Fibroblast of upper back skin (primary cell): Measurements from ENCODE around the gene KIAA1191.

Experiments
- DNase-seq: peaks from one replicate; pipeline ENCODE4 v3.0.0-alpha.2; 2013

Gene KIAA1191

DNA sequence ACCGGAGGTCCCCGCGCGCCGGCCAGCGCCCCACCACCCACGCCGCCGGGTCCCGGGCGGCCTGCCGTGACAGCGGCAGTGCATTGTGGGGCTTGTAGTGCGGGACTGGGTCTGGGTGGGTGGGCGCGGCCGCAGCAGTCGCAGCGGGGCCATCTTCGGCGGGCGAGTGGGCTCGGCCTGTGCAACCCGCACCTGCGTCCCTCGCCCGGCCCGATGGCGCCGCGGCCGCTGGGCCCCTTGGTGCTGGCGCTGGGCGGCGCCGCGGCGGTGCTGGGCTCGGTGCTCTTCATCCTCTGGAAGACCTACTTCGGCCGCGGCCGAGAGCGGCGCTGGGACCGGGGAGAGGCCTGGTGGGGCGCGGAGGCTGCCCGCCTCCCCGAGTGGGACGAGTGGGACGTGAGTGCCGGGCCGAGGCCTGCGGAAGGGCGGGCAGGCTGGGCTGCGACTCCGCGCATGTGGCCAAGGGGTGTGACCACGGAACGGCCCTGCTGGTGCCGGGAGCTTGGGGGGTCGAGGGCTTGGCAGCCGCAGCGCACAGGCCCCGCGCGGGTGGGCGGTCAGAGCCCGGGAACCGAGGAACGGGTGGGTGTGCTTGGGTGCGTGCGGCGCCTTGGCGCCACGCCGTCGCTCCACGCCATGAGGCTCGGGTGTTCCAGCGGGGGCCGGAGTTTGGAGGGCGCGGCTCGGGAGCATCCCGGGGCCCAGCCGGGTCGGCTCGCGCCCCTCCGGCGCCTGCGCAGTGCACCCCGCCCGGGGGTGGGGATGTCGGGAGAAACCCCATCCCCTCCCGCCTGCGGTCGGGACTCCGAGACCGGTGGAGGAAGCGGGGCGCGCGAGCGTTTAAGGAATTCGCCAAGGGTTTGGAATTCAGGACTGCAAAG, 4.0 kb upstream of the KIAA1191 start, which contains the start of gene ARL10:
TSS of gene ARL10 (plus strand) at position 137 of the 881 bp plus-strand sequence. CDS start at position 214, 77 bp downstream.
- DNase-seq, result peak; percentile 73

DNA sequence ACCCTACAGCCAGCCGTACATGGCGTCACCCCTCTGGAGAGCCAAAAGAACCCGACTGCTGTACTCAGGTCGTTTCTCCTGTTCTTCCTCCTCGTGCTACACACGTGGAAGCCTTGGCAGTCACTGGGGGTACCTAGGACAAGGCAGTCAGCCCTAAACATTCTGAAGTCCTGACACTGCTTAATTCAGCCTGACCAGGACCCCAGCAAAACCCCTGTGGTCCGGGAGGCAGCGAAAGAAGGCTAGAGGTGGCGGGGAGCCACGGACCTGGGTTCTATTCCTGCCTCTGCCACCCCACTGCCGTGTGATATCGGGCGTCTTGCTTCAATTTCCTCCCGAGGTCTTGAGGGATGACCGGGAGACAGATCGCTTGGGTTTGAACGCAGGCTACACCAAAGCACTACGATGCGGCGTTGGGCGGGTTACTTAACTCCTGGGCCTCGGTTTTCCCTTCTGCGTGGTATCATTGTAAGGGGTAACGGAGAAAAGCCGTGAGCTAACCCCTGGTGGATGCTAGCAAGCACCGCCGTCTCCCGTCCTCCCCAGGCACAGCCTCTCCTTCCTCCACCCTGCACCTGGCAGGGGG, 3.3 kb upstream of the KIAA1191 start:
- DNase-seq, result no peak

DNA sequence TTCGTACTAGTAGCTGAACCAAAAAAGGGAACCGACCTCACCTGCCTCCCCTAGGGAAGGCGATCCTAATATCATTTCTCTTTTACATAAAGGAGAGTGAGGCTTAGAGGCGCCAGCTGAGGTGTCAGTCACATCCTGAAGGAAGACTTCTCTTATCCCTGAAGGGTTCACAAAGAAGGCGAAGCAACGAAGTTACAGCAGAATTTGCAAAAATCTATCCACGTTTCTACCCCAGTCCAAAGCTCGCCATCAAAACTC, 598 bp upstream of the KIAA1191 start:
- no peak for DNase-seq

DNA sequence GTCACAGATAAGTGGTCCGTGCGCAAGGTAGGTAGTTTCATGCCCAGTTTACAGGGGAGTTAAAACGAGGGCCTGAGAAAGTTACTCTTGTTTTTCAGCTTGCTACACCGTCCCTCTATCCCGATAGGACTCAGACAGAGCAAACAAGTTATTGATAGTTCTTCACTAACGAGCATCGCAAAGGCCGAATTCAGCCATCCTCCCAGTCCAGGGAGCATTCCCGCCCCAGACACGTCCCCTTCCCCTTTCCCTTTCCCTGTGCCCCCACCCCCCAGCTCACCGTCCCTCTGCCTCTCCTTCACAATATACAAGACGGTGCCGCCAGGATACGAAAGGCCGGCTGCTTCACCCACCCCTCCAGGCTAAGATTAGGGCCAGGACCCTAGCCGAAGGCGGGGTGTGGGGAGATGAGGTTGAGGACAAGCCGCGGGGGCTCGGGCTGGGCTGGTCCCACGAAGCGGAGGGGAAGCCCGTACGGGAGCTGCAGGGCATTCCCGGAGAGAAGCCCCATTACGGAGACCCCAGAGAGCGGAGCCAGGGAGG, 599 bp downstream of the KIAA1191 start:
- peak; percentile 3 for DNase-seq

DNA sequence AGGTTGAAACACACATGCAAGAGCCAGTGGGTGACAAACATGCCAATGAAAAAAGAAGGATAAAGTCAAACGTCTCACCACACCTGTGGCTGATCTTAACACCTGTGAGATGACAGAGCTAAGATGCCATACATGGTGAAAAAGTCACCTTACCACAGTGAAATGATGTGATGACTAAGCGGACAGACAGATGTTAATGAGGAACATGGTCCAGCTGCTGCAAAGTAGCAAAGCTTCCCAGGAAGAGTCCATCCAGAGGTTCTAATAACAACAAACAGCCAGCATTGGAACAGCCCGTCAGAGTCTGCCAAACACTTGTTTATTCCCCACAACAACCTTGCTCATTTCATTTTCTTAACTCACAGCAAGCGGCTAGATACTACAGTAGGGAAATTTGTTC, 1.9 kb downstream of the KIAA1191 start:
- DNase-seq, result no peak

DNA sequence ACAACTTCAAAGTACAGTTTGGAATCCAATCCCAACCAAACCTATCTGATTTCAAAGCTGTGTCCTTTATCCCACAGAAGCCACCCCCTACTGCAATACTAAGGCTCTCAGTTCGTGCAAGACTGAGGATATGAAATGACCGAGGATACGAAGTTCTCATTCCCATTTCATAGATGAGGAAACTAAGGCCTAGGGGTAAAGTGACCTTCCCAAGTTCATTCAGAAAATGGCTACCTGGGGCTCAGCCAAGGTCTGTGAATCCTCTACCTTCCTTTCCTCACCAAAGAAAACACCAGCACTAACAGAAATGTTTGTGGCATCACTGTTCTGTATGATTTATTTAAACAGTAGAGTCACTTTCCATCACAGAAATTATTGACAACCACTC, 5.4 kb downstream of the KIAA1191 start:
- DNase-seq, result no peak

DNA sequence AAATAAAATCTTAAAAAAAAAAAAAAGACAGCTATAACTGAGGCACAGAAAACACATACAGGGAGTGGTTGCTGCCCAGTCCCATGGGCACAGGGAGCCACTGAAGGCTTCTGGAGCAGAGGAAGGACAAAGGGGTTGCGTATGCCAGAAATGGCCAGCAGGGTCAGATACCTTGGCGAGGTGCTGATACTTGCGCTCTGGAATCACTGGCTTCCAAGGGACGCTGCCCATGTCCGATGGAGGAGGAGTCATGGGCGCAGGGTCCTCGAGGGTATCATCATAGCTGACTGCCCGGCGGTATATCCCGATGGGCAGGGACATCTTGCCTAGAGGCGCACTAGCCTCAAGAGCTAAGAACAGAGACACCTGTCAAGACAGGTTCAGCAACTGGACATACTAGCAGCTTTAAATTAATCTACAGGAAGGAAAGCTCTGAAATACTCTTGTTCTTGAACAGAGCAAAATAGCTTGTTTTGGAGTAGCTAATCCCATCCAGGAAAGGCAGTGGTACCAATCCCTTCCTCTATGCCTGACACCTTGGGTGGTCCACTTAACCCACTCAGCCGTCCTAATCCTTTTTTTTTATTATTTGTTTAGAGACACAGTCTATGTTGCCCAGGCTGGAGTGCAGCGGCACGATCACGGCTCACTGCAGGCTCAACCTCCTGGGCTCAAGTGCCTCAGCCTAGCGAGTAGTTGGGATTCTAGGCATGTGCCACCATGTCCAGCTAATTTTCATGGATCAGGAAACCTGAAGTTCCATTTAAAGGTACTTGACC, 6.0 kb downstream of the KIAA1191 start:
- DNase-seq, result no peak

DNA sequence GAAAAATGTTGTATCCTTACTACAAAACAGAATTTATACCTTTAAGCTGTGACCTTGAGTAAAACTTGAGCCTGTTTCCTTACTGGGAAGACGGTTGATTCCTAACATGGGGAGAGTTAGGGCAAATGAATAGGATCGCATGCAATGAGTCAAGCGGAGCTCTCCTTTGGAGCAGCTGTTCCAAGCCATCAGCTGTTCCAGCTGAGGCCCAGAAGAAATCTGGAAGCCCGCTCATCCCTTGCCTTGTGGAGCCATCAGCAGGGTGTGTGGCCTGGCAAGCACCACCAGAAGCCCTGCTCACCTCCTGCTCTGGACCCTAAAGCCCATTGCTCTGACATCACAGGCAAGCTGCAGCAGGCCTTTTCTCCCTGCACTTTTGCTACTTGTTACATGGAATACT, 8.0 kb downstream of the KIAA1191 start:
- DNase-seq, result no peak

DNA sequence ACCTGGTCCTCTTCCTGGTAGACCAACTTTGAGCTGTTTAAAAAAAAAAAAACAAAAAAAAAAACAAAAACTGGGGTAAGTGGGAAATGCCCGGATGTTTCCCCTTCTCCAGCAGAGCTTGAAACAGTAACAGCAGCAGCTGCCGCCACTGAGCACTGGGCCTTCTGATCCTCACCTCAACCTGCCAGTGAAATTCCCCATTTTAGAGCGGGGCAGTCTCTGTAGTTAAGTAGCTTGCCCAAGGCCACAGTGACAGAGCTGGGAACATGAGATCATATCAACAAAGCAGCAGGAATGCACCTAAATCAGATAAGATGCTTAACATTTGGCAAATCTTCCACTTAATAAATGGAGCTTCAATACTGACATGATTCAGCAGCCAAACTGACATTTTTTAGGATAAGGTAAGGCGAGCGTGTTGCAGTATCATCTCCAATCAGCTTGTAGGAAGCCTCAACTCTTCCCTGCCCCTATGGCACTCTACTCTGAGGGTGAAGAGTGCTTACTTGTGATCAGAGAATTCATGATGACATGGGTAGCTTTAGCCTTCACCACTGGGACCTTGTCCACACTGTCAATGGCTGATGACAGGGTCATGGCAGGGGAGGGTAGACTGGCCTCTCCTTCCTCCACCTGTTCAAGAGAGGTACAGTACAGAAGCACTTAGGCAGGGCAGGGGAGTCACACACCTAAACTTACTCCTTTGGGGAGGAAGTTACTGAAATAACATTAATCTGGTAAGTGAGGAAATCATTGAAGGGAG, 9.3 kb downstream of the KIAA1191 start:
- DNase-seq, result no peak

DNA sequence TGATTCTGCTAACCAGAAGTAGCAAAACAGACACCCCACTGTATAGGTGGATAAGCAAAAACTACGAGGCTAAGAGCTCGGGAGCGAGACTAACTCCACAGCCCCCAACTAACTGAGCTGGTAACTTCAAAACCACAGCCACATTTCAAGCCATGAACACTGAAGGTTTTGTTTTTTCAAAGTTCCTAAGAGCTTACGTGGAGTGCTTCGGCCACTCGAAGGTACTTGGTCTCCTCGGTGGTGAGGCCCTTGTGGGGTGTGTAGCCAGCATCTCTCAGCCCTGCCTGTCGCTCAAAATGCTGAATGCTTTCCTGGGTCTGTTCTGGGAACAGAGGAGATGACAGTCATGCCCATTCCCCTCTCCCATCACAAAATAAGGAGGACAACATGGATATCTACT, 11.1 kb downstream of the KIAA1191 start:
- DNase-seq, result no peak

DNA sequence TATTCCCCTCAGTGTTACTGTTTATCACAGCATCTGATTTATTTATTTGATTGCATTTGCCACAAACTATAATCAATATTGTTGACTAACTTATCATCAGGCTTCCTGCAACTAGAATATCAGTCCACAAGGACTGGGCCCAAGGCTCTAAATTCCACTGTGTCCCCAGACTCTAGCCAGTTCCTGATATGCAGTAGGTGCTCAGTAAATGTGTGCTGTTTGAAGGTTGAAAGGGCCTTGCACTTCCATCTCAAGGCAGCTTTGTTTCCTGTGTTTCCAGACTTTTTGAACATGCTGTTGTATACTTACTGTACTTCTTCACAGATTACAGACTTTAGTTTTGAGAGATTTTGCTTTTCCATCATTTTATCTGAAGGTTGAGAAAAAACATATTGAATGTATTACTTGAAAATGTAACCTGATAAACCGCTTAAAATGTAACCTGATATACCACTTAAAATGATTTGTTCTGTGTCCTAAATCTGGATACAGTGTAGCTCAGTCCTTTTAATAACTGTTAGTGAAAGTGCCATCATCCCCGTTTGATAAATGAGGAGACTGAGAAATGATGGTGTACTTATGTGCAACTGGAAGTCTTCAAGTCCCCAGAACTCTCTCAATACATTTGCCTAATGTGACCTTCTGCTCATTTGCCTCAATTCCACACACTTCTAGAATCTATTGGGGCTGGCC, 18.7 kb downstream of the KIAA1191 start:
- no peak for DNase-seq

DNA sequence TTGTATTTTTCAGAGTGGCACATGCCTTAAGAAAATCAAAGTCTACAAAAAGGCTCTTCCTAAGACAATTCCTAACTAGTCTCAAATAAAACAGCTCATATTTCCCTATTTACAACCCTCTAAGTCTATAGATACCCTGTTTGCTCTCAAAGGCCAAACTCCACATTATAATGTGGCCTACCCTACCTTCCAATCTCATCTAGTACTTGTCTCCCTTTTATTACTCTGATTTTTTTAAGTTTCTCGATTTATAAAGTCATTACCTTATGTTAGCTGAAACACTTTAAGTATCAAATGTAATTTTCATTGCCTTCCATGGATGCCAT, 19.4 kb downstream of the KIAA1191 start:
- no peak for DNase-seq

DNA sequence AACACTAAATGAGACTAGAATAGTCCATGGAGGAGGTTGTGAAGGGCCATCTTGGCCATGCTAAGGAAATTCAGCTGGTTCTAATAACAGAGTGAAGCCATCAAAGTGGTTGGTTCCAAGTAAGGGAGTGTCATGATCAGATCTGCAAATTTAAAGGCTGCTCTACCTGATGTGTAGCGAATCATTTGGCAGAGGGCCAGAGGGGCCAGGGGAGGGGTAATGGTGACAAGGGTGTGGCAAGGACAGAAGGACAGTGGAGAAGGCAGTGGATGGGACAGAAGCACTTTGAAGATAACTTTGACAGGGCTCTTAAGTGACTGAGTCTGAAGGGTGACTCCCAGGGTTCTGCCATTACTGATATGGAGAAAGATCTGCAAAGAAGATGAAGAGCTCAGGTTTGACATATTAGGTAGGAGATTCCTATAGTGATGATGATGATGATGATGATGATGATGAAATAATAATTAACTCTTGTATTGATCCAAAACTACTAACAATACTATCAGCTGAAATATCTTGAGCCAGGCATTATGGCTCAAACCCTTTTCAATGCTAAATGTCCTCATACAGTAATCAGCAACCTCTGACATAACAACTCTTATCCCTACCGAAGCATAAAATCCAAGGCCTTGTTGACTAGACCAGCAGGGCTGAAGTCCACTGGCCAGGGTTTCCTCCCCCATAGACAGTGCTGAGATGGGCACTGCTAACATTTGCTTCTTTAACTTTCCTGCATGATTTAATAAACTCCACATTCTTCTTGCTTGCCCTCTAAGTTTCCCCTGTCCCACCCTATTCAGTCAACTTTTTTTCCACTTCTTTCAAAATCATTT, 20.0 kb downstream of the KIAA1191 start:
- DNase-seq, result no peak

DNA sequence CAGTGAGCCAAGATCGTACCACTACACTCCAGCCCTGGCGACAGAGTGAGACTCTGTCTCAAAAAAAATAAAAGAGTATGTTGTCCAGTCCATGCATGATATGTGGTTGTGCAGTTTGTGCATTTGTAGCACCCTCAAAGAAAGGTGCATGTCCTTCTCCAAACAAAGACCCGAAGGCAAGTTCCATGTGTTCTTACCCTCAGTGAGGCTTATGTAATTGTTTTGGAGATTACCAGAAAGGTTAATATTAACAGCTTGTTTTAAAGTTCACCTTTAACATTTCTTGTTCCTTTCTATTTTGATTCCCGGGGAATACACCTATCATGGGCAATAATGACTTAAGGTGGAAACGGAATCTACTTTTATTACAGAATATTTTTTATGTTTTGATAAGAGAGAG, 22.3 kb downstream of the KIAA1191 start:
- no peak for DNase-seq

DNA sequence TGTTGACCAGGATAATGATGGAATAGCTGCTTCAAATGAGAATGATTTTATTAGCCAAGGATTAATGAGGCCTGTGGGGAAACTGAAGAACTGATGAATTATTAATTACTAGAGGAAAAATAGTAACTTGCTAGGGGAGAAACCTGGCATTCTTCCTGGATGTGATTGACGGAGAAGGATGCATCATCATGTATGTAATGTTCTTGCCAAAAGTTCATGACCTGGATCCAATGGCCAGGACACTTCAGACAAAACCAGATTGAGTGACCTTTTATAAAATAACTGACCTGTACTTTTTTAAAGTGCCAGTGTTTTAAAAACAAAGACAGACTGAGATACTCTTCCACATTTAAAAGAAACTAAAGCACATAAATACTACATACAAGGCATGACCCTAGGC, 23.7 kb downstream of the KIAA1191 start:
- DNase-seq, result no peak

DNA sequence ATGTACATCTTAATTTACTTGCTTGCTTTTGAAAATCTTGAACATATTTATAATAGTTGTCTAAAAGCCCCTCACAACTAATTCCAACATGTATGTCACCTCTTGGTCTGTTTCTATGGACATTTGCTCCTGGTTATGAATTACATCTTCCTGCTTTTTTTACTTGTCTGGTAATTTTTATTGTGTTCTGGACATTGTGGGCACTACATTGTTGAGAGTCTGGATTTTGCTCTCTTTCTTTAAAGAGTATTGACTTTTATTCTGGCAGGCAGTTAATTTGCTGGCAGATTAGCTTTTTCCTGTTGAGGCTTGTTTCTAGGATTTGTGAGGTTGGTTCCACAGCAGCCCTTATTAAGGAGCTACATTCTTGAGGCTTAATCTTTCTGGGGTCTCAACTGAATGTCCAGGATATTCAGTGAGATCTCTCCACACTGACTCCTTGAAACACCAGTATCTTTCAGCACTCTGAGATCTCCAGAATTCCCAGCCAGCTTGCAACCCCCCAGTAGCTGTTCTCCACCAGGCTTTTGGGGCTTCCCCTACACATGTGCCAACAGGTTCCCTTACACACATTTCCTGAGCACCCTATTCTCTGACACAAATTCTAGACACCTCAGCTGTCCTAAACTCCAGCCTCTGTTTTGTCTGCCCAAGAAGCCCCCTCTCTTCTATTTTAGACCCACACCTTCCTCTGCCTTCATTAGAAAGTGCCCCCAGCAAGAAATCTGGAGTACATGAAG, 27.4 kb downstream of the KIAA1191 start:
- no peak for DNase-seq

DNA sequence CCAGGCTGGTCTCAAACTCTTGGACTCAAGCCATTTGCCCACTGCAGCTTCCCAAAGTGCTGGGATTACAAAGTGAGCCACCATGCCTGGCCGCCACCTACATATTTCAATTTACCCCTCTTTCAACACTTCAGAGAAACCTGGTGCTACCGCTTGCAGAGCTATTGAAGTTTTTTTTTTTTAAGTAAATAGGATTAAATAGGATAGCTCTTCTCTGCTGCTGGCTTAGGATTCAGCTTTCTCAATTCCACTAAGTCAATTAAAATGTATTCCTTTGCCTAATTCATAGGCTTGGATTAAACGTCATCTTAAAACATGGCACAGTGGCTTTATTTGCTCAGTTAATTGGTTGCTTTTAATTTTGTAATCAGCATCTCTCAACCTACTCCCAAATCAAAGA, 41.0 kb downstream of the KIAA1191 start:
- no peak for DNase-seq

DNA sequence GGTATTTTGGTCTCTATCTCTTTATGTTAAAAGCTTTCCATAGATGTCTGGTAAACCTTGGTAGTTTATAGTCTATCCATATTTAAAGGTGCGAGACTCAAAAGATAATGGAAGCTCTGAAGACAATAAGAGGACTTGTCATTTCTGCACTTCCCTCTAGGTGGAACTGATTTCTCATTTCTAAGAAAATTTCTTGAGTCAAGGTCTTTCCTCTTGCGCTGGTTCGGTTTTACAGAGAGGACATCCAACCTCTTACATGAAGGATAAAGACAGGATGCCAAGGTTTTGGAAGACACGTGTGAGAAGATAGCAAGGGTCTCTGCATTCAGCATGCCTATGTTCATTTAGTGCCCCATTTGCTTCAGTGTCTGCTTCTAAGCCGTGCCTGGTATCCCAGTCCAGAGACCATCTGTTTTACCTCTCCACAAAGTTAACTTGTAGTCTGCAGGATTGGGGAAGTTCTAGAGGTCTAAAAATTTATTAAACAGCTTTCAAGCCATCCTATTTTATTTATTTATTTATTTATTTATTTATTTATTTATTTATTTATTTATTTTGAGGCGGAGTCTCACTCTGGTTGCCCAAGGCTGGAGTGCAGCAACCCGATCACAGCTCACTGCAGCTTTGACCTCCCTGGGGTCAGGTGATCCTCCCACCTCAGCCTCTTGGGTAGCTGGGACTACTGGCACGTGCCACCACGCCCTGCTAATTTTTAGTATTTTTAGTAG, 41.6 kb downstream of the KIAA1191 start:
- DNase-seq, result no peak

DNA sequence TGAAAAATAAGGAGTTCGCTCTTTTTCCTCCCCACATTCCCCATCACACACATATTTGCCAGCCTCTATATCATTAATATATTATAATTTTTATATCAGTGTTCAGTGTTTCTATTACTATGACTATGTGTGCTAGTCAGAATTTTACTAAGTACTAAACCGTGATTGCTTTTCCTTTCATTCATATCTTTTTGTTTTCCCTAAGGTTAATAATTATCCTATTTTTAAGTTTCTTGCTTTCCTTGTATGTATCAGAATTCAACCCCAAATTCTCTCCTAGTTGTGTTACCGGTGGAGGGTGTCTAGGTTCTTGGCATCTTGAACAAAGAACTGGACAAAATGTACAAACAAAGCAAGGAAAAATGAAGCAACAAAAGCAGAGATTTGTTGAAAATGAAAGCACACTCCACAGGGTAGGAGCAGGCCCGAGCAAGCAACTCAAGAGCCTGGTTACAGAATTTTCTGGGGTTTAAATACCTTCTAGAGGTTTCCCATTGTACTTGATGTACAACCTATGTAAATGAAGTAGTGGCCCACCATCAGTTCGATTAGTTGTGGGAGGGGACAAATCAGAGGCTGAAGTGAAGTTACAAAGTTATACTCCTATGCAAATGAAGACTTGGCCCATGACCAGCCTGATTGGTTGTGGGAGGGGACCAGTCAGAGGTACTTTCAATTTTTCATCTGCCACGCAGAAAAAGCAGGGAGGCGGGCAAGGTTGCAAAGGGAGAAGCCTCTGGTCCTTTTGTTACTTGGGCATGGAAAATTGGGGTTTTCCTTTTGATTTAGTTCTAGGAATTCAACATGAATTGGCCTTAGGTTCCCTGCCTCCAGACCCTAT, 43.8 kb downstream of the KIAA1191 start:
- no peak for DNase-seq
